RWPE2 (cell line): ENCODE measurements around the gene SP140.

Experiments used
- ATAC-seq: fragments of 200-7000 bp; cut with Tn5 transposase; 3 replicates; pipeline ENCODE4 v1.9.1; 2021; ENCODE audit warnings: low read depth
- DNase-seq: peaks from one replicate; pipeline ENCODE4 v3.0.0-alpha.2; 2020; ENCODE audit warnings: low spot score
- H3K27ac ChIP-seq: fragments of 450-650 bp; 2 replicates; pipeline ENCODE4 v1.5.1; 2017; ENCODE audit warnings: mild to moderate bottlenecking; ENCODE audit not compliant: poor library complexity, severe bottlenecking
- H3K27me3 ChIP-seq: fragments of 250-450 bp; sonication (Bioruptor Pico); 2 replicates; pipeline ENCODE4 v1.5.1; 2021; ENCODE audit warnings: mild to moderate bottlenecking, moderate library complexity; ENCODE audit not compliant: insufficient read depth, poor library complexity, severe bottlenecking
- H3K36me3 ChIP-seq: fragments of 250-450 bp; sonication (Bioruptor Pico); 2 replicates; pipeline ENCODE4 v1.5.1; 2020; ENCODE audit warnings: low read depth, mild to moderate bottlenecking, moderate library complexity
- H3K4me1 ChIP-seq: fragments of 250-450 bp; sonication (Bioruptor Pico); 2 replicates; pipeline ENCODE4 v1.5.1; 2021; ENCODE audit warnings: mild to moderate bottlenecking, moderate library complexity; ENCODE audit not compliant: insufficient read depth, poor library complexity, severe bottlenecking
- H3K4me3 ChIP-seq: fragments of 250-450 bp; sonication (Bioruptor Pico); 2 replicates; pipeline ENCODE4 v1.5.1; 2021; ENCODE audit warnings: mild to moderate bottlenecking, moderate library complexity; ENCODE audit not compliant: severe bottlenecking
- H3K9me3 ChIP-seq: fragments of 250-450 bp; sonication (Bioruptor Pico); 2 replicates; pipeline ENCODE4 v1.5.1; 2021; ENCODE audit warnings: mild to moderate bottlenecking, moderate library complexity; ENCODE audit not compliant: severe bottlenecking
- TF ChIP-seq, protein P1 (sequence below): fragments of 450-650 bp; IDR thresholded peaks from one replicate; pipeline ENCODE4 v1.5.1; 2017; ENCODE audit warnings: mild to moderate bottlenecking, moderate library complexity; ENCODE audit not compliant: poor library complexity, severe bottlenecking

The SP140 gene

DNA sequence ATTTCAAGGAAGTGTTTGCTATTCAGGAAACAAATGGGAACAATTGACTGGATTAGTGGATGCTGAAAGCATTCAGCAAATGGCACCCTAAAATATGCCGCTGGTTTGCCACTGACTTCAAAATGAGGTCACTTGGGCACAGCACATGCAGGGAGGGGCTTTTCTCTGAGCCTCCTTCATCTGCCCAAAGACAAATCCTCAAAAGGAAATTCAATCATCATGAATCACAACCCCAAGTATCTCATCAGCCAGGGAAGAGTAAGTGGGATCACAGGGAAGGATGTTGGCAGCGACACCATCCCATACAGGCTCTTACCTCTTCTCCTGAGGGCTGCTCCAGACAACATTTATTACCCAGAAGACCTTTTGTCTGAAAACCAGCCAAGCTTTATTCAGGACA, 87.1 kb downstream of the SP140 start:
- DNase-seq = no peak
- Histone ChIP-seq H3K4me1 (no peaks in the 10 kb centered on the region), H3K9me3 (no peaks in the 10 kb centered on the region), H3K27ac (no peak overlapping the region), H3K36me3 (no peaks in the 10 kb centered on the region), H3K4me3 (no peak overlapping the region), H3K27me3 (no peaks in the 10 kb centered on the region)
- ATAC-seq = peak; percentile 46; the same call in 1 of the 3 replicates
- TF ChIP-seq, protein P1, sequence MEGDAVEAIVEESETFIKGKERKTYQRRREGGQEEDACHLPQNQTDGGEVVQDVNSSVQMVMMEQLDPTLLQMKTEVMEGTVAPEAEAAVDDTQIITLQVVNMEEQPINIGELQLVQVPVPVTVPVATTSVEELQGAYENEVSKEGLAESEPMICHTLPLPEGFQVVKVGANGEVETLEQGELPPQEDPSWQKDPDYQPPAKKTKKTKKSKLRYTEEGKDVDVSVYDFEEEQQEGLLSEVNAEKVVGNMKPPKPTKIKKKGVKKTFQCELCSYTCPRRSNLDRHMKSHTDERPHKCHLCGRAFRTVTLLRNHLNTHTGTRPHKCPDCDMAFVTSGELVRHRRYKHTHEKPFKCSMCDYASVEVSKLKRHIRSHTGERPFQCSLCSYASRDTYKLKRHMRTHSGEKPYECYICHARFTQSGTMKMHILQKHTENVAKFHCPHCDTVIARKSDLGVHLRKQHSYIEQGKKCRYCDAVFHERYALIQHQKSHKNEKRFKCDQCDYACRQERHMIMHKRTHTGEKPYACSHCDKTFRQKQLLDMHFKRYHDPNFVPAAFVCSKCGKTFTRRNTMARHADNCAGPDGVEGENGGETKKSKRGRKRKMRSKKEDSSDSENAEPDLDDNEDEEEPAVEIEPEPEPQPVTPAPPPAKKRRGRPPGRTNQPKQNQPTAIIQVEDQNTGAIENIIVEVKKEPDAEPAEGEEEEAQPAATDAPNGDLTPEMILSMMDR = no peak

DNA sequence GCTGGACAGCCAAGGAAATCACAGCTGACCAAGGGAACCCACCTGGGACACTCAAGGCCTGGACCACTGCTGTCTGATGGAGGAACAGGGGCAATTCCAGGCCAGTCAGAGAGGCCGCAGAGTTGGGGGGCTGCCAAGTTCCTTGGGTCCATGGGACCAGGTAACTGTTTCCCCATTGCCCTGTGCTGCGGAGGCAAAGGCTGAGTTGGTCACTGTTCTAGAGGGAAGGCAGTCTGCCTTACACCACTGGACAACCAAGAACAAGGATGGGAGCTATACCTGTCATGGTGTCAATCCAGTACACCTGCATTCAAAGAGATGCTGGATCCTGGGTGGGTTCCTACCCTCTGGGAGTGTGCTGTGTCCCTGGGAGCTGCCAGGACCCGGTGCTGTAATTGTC, 91.8 kb downstream of the SP140 start:
- Histone ChIP-seq H3K4me1 (no peaks in the 10 kb centered on the region), H3K4me3 (no peak overlapping the region), H3K27me3 (no peaks in the 10 kb centered on the region), H3K9me3 (no peaks in the 10 kb centered on the region), H3K36me3 (no peaks in the 10 kb centered on the region), H3K27ac (no peak overlapping the region)
- no peak for DNase-seq
- no peak for ATAC-seq
- TF ChIP-seq, protein P1 = no peak

DNA sequence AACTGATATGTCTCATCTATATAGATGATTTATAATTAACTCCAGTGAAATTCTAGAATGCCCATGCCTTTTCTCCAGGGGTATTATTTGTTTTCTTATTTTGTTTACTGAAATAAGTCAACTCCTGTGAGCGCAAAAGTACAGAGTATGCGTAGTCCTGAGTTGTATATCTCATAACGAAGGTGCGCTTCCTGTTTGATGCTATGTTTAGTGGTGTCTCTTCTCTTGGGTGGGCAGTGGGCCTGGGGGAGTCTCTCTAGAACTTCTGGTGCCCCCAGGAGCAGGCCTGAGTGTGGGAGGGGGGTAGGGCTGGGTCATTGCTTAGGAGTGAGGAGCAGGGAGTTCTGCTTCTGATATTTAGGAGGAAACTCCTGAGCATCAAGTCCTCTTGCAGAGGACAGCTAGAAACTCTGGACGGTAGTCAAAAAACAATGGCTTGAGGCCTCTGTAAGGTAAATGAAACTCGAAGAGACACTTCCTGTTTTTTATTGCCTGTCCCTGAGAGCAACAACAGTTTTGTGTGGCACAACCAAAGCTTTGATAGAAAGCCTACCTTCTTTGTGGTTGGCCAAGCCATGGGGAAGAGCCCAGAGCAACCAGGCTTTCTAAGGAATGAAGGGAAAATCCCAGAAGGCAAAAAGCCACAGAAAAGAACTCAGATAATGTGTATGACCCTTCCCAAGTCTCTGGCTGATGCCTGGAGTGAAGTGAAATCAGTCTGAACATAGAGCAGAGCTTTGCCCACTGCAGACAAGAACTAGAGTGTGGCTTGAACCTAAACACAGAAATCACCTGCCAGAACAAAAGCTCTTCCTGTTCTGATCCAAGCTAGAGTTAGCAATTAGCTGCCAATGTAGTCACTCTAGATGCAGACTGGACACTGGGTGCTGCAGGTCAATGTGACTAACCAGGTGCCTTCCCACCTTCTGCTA, 92.9 kb downstream of the SP140 start:
- Histone ChIP-seq H3K27me3 (no peaks in the 10 kb centered on the region), H3K4me1 (no peaks in the 10 kb centered on the region), H3K9me3 (no peaks in the 10 kb centered on the region), H3K4me3 (no peak overlapping the region), H3K27ac (no peak overlapping the region), H3K36me3 (no peaks in the 10 kb centered on the region)
- TF ChIP-seq, protein P1 = no peak
- ATAC-seq (no peak), DNase-seq (no peak)

DNA sequence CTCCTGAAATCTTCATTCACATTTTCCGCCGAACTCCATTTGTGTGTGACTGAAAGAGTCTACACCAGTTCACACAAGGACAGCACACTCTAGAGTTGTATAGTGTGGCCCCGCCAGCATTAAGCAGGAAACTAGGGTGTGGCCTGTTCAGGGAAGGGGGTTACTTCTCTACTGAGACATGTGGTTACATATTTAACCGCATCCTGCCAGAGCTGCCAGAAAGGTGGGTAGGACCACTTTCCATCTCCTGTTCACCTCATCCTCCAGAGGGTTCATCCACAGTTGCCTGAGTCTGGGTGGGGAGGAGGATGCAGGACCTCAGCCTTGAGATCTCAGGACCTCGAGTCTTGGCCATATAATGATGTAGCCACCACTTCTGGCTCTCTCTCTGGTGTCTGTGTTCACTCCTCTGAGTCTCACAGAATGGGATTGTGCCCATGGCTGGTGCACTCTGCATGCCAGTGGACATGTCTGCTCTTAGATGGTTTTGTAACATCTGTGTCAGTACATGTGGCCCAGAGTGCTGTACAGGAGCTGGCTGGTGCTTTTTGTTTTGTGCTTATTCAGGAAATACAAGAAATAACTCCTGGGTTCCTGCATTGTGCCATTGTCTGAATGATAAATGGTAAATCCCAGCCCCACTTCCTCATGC, 93.8 kb downstream of the SP140 start:
- Histone ChIP-seq H3K4me3 (no peak overlapping the region), H3K27me3 (no peaks in the 10 kb centered on the region), H3K4me1 (no peaks in the 10 kb centered on the region), H3K9me3 (no peaks in the 10 kb centered on the region), H3K27ac (no peak overlapping the region), H3K36me3 (no peaks in the 10 kb centered on the region)
- TF ChIP-seq, protein P1 = no peak
- ATAC-seq (0 out of 3 replicates have a peak, but pooled peaks have one; percentile 14), DNase-seq (no peak)
